Activated T-helper 1 cell treated with anti-CD3 and anti-CD28 coated beads, Interleukin-12 subunit alpha, Interleukin-12 subunit beta, Interleukin-2, Interleukin-4 antibody, amounts not matched to agents 30 ng/mL and 10 ng/mL and 1 ng/mL, durations not matched to agents 14 hours and 24 hours and 36 hours (primary cell): ENCODE data around the gene SHROOM2. TPM values are rescaled to one million over a fixed set of nuclear protein-coding genes. Genes with fewer than 3 reads are reported as not detected.

Experiments used
- DNase-seq: peaks from one replicate; pipeline ENCODE4 v3.0.0; 2021; ENCODE audit warnings: low spot score
- H3K27ac Mint-ChIP-seq: one replicate; pipeline ENCODE4 v1.8.0; 2021; ENCODE audit warnings: mild to moderate bottlenecking, mixed read lengths
- H3K27me3 Mint-ChIP-seq: one replicate; pipeline ENCODE4 v1.8.0; 2022; ENCODE audit warnings: mild to moderate bottlenecking, moderate library complexity, mixed read lengths; ENCODE audit not compliant: insufficient read depth
- H3K36me3 Mint-ChIP-seq: one replicate; pipeline ENCODE4 v1.8.0; 2021; ENCODE audit warnings: low read depth, mixed read lengths
- H3K4me1 Mint-ChIP-seq: one replicate; pipeline ENCODE4 v1.8.0; 2021; ENCODE audit warnings: low read depth, mixed read lengths
- H3K4me3 Mint-ChIP-seq: one replicate; pipeline ENCODE4 v1.8.0; 2021; ENCODE audit warnings: mild to moderate bottlenecking, moderate library complexity, mixed read lengths
- H3K9me3 Mint-ChIP-seq: one replicate; pipeline ENCODE4 v1.8.0; 2021; ENCODE audit warnings: mixed read lengths
- intact Hi-C: fragments of 100-400 bp; cut with micrococcal nuclease; formaldehyde crosslinking; loops from one replicate; pipeline ENCODE4 v1.15.1; 2024
- total RNA-seq: library from RNA; stranded (reverse); gene quantifications from 2 replicates; pipeline ENCODE4 v1.2.3, GENCODE V29; 2022

The SHROOM2 gene
- total RNA-seq, 1 donor from 2014 or later, result not detected

DNA sequence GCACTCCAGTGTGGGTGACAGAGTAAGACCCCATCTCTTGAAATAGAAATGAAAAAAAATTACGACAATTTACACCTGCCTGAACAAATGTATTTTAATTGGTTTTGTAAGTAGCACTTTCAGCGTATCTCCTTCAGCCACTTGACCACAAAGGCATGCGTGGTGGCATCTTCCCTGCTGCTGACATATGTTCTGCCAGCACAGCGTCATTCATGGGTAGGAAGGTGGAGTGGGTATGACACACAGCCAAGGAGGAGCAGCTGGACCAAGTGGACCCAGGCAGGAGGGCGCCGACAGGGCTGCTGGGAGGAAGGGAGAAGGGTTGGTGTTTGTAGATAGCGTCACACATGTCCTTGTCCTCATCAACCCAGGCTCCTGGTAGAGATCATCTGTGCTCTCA lies 152.3 kb downstream of the SHROOM2 start:
- Mint-ChIP-seq H3K9me3 (no peaks in the 10 kb centered on the region), H3K27ac (no peak overlapping the region), H3K36me3 (no peaks in the 10 kb centered on the region), H3K4me3 (no peak overlapping the region), H3K27me3 (peaks cover 12% of the 10 kb centered on the region), H3K4me1 (peaks cover 19% of the 10 kb centered on the region)
- intact Hi-C loops, result no loop called here
- no peak for DNase-seq

DNA sequence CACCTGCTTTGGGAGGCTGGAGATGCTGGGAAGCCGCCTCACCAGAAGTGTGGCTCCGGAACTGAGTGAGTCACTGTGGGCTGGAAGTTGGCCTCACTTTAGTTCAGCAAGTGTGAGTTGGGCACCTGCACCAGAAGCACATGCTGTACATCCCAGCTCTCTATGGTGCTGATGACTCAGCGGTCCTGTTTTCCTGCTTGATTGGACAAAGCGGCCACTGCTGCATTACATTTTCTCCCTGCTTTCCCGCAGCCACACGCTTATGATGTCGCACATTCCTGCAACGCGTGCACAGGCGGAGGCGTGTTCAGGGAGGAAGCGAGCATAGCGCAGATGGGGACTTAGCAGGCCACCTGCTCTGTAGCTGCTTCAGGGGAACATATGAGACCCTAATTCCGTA lies 154.2 kb downstream of the SHROOM2 start:
- Mint-ChIP-seq H3K36me3 (no peaks in the 10 kb centered on the region), H3K4me1 (peaks cover 19% of the 10 kb centered on the region), H3K27ac (no peak overlapping the region), H3K4me3 (no peak overlapping the region), H3K27me3 (peaks cover 16% of the 10 kb centered on the region), H3K9me3 (no peaks in the 10 kb centered on the region)
- DNase-seq, result no peak
- intact Hi-C loops, result loop anchor here (5.0 kb wide), 3 partner anchors 43 to 1172 kb away; partner anchors contain the start of gene HCCS

DNA sequence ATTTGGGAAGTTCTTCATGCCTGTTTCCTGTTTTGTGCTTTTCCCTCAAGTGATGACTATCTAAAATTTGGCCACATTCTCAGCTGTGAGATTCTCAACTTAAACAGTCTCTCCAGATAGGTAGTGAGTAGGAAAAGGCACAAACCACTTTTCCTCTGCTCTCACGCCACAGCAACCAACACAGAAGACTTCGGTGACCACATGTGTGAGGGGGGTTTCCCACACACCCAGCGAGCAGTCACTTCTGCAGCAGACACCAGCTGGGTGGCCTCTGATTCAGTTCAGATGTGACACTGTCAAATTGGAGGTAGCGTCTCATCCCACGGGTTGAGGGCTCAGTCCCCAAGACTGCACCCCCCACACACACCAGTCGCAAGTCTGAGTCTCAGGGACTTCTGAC lies 155.9 kb downstream of the SHROOM2 start:
- H3K36me3 Mint-ChIP-seq, result no peaks in the 10 kb centered on the region
- intact Hi-C loops, result loop anchor here (1.0 to 5.0 kb wide), 5 partner anchors 45 to 1170 kb away; partner anchors contain the start of gene HCCS
- H3K27me3 Mint-ChIP-seq, result peaks cover 26% of the 10 kb centered on the region

DNA sequence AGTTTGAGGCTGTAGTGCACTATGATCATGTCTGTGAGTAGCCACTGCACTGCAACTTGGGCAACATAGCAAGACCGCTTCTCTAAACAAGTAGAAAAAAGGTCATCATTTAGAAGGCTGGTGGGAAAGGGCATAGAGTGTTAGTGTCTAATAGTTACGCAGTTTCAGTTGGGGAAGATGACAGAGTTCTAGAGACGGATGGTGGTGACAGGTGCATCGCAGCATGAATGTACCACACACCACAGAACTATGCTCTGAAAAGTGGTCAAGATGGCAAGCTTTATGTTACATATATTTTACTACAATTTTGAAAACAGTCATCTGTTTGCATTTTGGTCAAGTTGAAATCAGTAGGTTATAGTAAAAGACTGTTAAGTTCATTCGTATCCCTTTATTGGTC lies 157.2 kb downstream of the SHROOM2 start:
- H3K27ac Mint-ChIP-seq, result no peak overlapping the region
- no peaks in the 10 kb centered on the region for H3K9me3 Mint-ChIP-seq
- H3K27me3 Mint-ChIP-seq, result peaks cover 34% of the 10 kb centered on the region
- no peaks in the 10 kb centered on the region for H3K36me3 Mint-ChIP-seq
- no peak for DNase-seq
- H3K4me1 Mint-ChIP-seq, result peaks cover 19% of the 10 kb centered on the region
- no peak overlapping the region for H3K4me3 Mint-ChIP-seq
- intact Hi-C loops, result loop anchor here (2.0 to 5.0 kb wide), 4 partner anchors 46 to 1169 kb away; partner anchors contain the start of gene HCCS

More for the DNA sequence above, 155.9 kb downstream of the SHROOM2 start:
- DNase-seq, result peak; percentile 56
- peak overlapping the region; percentile 35 for H3K4me3 Mint-ChIP-seq
- H3K9me3 Mint-ChIP-seq, result no peaks in the 10 kb centered on the region
- H3K27ac Mint-ChIP-seq, result peak overlapping the region; percentile 89
- peaks cover 19% of the 10 kb centered on the region for H3K4me1 Mint-ChIP-seq

DNA sequence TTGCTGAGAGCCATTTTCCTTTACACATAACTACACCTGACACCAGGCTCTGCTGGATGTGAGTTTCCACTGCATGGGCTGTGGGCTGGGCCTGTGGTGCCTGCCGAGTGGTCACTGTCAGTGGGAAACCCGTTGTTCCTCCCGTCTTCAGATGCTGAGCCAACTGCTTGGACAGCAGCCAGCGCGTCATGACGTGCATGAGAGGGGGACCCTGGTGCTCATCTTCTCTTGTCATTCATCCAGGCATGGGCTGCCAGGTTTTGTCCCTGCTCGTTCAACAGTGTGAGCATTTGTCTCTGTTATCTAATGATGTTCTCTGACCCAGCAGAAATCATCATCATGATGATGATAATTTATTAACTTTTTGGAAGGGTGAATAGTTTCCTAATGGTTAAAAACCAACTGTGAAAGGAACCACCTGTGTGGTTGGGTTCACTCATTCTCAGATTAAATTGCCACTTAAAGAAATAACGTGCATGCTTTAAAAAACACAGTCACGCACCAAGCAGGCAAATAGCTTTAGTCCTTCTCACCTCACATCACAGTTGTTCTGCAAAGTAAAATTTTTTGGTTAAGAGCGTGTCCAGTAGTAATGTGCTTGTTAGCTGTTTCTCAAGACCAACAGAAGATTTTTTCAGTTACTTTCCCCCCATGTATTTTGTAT lies 161.0 kb downstream of the SHROOM2 start:
- H3K27ac Mint-ChIP-seq, result no peak overlapping the region

DNA sequence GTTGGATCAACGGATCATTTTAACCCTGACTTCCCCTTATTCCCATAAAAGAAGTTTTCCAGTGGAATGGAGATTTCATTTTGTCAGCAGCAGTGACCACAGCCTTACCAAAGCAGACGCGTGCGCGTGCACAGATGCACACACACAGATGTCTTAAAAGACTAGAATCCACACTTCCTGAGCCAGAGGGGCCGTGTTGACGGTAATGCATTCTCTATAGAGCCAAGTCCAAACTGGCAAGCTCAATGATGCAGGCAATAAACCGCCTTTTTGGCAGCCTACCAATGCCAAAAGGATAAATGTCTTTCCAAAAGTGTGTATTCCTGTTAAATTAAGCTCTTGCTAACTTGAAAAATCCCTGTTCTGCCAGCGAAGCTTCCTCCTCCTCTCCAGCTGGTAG lies 162.2 kb downstream of the SHROOM2 start:
- intact Hi-C loops, result no loop called here
- H3K9me3 Mint-ChIP-seq, result no peaks in the 10 kb centered on the region
- no peak overlapping the region for H3K27ac Mint-ChIP-seq
- DNase-seq, result no peak
- H3K27me3 Mint-ChIP-seq, result peaks cover 30% of the 10 kb centered on the region
- H3K4me1 Mint-ChIP-seq, result peaks cover 2% of the 10 kb centered on the region
- H3K4me3 Mint-ChIP-seq, result no peak overlapping the region
- no peaks in the 10 kb centered on the region for H3K36me3 Mint-ChIP-seq

More for the DNA sequence above, 161.0 kb downstream of the SHROOM2 start:
- DNase-seq, result no peak
- no peak overlapping the region for H3K4me3 Mint-ChIP-seq
- no peaks in the 10 kb centered on the region for H3K36me3 Mint-ChIP-seq
- H3K4me1 Mint-ChIP-seq, result peaks cover 11% of the 10 kb centered on the region
- H3K27me3 Mint-ChIP-seq, result peaks cover 31% of the 10 kb centered on the region
- H3K9me3 Mint-ChIP-seq, result no peaks in the 10 kb centered on the region
- intact Hi-C loops, result no loop called here

DNA sequence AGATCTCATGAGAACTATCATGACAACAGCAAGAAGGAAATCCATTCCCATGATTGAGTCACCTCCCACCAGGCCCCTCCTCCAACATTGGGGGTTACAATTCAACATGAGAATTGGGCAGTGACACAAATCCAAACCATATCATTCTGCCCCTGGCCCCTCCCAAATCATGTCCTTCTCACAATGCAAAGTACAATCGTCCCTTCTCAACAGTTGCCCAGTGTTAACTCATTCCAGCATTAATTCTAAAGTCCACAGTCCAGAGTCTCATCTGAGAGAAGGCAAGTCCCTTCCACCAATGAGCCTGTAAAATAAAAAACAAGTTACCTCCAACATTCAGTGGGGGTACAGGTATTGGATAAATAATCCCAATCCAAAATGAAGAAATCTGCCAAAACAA lies 166.1 kb downstream of the SHROOM2 start:
- Mint-ChIP-seq H3K27ac (no peak overlapping the region), H3K27me3 (peaks cover 17% of the 10 kb centered on the region), H3K9me3 (no peaks in the 10 kb centered on the region), H3K4me1 (no peaks in the 10 kb centered on the region), H3K4me3 (no peak overlapping the region), H3K36me3 (no peaks in the 10 kb centered on the region)
- DNase-seq, result no peak
- intact Hi-C loops, result no loop called here

DNA sequence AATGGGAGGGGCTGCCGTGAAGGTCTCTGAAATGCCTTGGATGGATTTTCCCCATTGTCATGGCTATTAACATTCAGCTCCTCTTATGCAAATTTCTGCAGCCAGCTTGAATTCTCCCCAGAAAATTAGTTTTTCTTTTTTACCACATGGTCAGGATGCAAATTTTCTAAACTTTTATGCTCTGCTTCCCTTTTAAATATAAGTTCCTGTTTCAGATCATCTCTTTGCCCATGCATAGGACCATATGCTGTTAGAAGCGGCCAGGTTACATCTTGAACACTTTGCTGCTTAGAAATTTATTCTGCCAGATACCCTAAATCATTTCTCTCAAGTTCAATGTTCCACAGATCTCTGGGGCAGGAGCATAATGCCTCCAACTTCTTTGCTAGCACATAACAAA lies 167.2 kb downstream of the SHROOM2 start:
- H3K27me3 Mint-ChIP-seq, result peaks cover 10% of the 10 kb centered on the region
- no peaks in the 10 kb centered on the region for H3K4me1 Mint-ChIP-seq
- no peak for DNase-seq
- H3K27ac Mint-ChIP-seq, result no peak overlapping the region
- intact Hi-C loops, result no loop called here
- H3K36me3 Mint-ChIP-seq, result no peaks in the 10 kb centered on the region
- no peaks in the 10 kb centered on the region for H3K9me3 Mint-ChIP-seq
- no peak overlapping the region for H3K4me3 Mint-ChIP-seq

DNA sequence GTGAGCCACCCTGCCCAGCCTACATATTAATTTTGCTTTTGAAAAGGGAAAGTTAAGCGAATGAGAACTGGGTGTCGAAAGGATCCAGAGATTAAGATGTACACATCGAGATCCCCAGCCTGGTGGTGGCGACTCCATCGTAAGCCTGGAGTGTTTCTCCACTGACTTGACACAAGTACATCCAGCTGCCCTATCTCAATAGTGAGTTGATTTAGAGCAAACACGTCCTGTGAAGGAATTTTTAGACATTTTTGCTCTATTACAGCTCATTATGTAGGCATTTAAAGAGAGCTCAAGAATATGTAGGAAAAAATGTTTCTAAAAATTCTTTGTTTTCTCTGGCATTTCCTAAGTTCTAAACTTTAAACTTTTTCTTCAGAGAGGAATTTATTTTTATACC lies 169.3 kb downstream of the SHROOM2 start:
- intact Hi-C loops, result no loop called here
- Mint-ChIP-seq H3K36me3 (no peaks in the 10 kb centered on the region), H3K9me3 (no peaks in the 10 kb centered on the region), H3K27ac (no peak overlapping the region), H3K27me3 (peaks cover 4% of the 10 kb centered on the region), H3K4me3 (no peak overlapping the region), H3K4me1 (no peaks in the 10 kb centered on the region)
- DNase-seq, result no peak

DNA sequence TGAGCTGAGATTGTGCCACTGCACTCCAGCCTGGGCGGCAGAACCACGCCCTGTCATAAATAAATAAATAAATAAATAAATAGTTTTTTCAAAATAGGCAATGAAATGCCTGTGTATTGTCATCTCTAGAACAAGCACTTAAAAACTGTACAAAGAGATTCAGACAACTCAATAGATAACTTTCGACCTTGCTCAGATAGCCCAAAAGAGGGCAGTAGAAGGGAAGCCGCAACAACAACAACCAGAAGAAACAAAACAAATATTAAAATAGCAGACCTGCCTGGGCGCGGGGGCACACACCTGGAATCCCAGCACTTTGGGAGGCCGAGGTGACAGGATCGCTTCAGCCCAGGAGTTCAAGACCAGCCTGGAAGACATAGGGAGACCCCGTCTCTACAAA lies 171.5 kb downstream of the SHROOM2 start:
- H3K36me3 Mint-ChIP-seq, result no peaks in the 10 kb centered on the region

DNA sequence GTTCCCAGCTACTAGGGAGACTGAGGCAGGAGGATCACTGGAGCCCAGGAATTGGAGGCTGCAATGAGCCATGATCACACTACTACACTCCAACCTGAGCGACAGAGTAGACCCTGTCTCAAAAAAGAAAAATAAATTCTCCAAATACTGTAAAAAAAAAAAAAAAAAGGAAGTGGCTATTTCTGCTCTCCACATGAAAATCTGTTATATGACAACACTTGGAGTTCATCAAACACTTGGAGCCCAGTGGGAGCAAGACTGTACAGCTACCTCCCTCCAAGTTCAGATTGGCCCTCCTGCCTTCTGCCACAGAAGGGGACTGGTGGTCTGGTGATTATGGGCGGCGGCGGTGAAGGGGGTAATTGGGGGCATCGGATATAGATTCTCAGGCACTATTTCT lies 172.0 kb downstream of the SHROOM2 start:
- no peaks in the 10 kb centered on the region for H3K4me1 Mint-ChIP-seq
- DNase-seq, result no peak
- H3K27me3 Mint-ChIP-seq, result peaks cover 4% of the 10 kb centered on the region
- no peaks in the 10 kb centered on the region for H3K36me3 Mint-ChIP-seq
- no peak overlapping the region for H3K4me3 Mint-ChIP-seq
- H3K27ac Mint-ChIP-seq, result no peak overlapping the region
- H3K9me3 Mint-ChIP-seq, result no peaks in the 10 kb centered on the region
- intact Hi-C loops, result no loop called here

More for the DNA sequence above, 171.5 kb downstream of the SHROOM2 start:
- Mint-ChIP-seq H3K4me3 (no peak overlapping the region), H3K27ac (no peak overlapping the region), H3K4me1 (no peaks in the 10 kb centered on the region), H3K9me3 (no peaks in the 10 kb centered on the region), H3K27me3 (peaks cover 4% of the 10 kb centered on the region)
- intact Hi-C loops, result no loop called here
- no peak for DNase-seq

DNA sequence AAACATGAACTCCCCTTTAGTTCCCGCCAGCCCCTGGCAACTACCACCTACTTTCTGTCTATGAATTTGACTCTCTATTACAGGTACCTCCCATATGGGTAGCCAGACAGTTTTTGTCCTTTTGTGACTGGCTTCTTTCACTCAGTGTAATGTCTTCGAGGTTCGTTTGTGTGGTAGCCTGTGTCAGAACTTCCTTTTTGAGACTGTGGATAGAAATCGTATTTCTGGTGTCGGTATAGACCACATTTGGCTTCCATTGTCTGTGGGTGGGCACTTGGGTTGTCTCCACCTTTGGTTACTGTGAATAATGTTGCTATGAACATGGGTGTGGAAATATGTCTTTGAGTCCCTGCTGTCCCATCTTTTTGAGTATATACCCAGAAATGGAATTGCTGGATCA lies 175.5 kb downstream of the SHROOM2 start:
- Mint-ChIP-seq H3K4me3 (no peak overlapping the region), H3K27me3 (no peaks in the 10 kb centered on the region), H3K4me1 (no peaks in the 10 kb centered on the region), H3K27ac (no peak overlapping the region), H3K36me3 (no peaks in the 10 kb centered on the region), H3K9me3 (no peaks in the 10 kb centered on the region)
- intact Hi-C loops, result no loop called here
- DNase-seq, result no peak

DNA sequence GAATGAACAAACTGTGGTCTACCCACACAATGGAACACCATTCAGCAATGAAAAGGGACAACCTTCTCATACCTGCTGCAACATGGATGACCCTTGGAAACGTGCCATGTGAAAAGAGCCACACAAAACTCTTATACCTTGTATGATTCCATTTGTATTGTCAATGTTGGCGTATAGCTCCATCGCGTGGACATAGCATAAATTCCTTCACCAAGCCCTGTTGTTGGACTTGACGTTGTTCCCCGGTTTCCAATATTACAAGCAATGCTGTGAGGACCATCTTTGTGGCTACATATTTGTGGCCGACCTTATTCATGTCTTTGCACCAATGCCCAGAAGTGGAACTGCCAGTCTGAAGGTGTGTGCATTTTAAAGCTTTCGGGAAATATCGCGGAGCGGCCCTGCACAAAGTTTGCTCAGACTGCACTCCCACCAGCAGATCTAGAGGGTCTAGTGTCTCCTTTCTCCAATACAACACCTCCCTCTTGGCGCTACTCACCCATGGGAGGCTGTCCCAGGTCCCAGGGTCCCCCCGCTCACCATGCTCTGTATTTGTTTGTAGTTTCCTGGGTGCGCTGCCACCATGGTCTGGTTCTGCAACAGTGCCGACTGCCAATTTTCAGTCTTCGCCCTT lies 180.7 kb downstream of the SHROOM2 start, which contains the start of gene CLDN34:
TSS of gene CLDN34 (plus strand) at position 584 of the 634 bp plus-strand sequence. CDS start at position 584, 0 bp downstream.
- intact Hi-C loops, result no loop called here

More for the DNA sequence above, 180.7 kb downstream of the SHROOM2 start, which contains the start of gene CLDN34:
- no peaks in the 10 kb centered on the region for H3K36me3 Mint-ChIP-seq
- no peak within 1 kb of the TSS for H3K27ac Mint-ChIP-seq
- peaks cover 3% of the 10 kb centered on the region for H3K27me3 Mint-ChIP-seq
- no peaks in the 10 kb centered on the region for H3K4me1 Mint-ChIP-seq
- no peak for DNase-seq
- H3K9me3 Mint-ChIP-seq, result no peaks in the 10 kb centered on the region
- H3K4me3 Mint-ChIP-seq, result no peak within 1 kb of the TSS
